SH-SY5Y (cell line): ENCODE measurements around the gene CCDC149.

Experiments
- GATA2 ChIP-seq: IDR thresholded peaks from 2 replicates; pipeline ENCODE4 v1.6.1; 2011; ENCODE audit warnings: mild to moderate bottlenecking, low read depth, low read length
- GATA3 ChIP-seq: IDR thresholded peaks from 2 replicates; pipeline ENCODE4 v1.6.1; 2011; ENCODE audit warnings: low read depth, mild to moderate bottlenecking, low read length, moderate library complexity

DNA sequence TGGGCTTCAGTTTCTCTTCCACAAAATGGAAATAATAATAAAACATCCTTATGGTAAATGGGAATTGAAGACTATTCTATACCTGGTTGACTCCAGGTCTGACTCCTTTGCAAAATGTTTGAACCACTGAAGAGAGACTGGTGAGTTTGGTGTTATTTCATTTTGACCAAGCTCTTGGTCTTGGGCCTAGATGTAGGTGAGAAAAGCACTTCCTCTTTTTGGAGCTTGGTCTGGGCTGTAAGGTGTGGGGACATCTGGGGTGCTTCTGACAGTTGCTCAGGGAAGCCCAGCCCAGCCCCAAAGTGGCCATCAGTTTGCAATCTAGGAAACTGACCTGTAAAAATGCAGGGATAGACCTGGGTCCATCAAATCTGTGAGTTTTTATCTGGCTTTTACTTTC is 144.2 kb downstream of the CCDC149 start:
- no peak for TF ChIP-seq GATA2
- no peak for TF ChIP-seq GATA3
